Stimulated activated CD4-positive, alpha-beta T cell treated with anti-CD3 and anti-CD28 coated beads, Interleukin-1b, Interleukin-23, amount 100 ng/mL, for 24 hours (primary cell): ENCODE data around the gene MST1R.

Experiments
- DNase-seq, 4 experiments: peaks; one replicate each; pipeline ENCODE4 v3.0.0-alpha.2; 2020; ENCODE audit warnings: low read depth in 4 of 4, low spot score in 1 of 4

The MST1R gene

GRCh38 chr3:49879721-49880120 lies 24.0 kb downstream of the MST1R start:
- no peak for DNase-seq

DNA sequence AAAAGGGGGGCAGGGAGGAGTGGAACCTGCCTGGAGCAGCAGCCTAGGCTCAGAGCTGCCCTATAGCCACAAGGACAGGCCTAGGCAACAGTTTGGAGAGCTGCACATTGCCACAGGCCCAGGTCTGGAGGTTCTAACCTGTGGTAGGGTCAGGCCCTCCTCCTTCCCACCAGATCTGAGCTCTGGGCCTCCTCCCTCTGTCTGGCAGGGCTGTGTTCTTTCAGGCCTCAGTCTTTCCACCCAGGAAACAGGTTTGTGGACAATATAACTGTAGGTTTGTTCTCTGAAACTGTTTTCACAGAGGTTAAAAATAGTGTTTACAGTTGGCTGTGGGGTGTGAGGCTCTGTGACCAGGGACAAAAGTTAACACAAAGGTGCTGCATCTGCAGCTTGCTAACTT lies 25.0 kb downstream of the MST1R start:
- no peak for DNase-seq

DNA sequence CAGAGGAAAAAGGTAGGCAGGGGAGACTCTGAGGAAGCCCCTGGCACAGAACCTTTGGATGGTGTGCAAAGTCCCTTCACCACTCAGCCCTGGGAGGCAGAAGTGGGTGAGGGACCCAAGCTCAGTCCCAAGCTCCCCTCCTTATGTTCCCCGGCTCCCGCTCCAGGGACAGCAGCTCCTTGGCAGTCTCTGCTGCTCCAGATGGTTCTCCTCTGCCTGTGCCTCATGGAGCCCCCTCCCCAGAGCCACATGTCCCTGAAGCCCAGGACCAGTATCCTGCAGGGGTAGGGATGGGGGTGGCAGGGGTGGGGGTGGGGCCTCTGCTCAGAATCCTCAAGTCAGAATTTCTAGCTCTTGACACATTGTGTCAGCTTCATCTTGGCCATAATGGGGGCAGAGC lies 26.0 kb downstream of the MST1R start:
- no peak for DNase-seq

- no peak for DNase-seq
Measured at GRCh38 chr3:49876567-49876966, 27.1 kb downstream of the MST1R start.

DNA sequence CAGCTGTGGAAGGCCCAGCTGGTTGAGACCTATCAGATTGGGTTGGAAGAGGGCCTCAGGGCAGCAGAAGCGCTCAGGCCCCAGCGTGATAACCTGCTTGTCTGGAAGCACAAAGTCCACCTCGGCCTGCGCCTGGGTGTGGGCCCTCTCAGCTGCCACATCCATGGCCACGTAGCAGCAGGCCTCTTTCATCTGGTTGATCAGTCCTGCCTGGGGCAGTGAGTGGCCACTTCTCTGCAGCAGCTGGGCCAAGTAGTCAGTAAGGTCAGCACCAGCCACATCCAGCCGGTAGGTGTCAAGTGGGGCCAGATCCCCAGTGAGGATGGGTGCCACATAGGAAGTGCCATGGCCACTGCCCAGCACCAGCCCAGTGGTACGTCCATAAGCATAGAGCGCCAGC lies 30.1 kb downstream of the MST1R start:
- DNase-seq: no peak

GRCh38 chr3:49872801-49873281 lies 30.8 kb downstream of the MST1R start:
- DNase-seq: no peak

DNA sequence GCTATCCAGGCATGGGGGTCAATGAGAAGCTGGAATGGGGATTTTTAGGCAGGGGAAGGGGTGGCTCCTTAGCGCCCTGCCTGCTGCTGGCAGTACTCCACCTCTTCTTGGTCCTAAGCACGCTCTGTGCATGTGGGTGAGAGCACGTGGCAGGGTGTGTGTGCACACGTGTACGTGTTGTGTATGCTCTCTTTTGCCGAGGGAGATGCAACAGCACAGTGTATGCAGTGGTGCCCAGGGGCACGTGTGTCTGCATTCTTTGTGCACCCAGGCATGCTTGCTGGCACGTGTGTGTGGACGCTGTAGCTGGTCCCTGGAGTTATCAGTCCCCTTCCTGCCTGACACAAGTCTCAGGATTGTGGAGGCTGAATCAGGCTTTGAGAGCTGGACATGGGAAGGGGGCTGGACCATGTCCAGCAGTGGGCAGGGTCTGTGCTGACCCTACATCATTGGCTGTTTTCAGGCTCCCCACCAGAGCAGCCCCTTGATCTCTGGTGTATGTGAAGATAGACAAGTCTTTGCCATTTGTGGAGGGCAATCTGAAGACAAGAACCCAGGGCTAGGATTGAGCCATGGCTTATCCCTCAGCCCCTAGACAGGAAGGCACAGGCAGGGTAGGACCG lies 32.0 kb downstream of the MST1R start:
- DNase-seq: no peak

DNA sequence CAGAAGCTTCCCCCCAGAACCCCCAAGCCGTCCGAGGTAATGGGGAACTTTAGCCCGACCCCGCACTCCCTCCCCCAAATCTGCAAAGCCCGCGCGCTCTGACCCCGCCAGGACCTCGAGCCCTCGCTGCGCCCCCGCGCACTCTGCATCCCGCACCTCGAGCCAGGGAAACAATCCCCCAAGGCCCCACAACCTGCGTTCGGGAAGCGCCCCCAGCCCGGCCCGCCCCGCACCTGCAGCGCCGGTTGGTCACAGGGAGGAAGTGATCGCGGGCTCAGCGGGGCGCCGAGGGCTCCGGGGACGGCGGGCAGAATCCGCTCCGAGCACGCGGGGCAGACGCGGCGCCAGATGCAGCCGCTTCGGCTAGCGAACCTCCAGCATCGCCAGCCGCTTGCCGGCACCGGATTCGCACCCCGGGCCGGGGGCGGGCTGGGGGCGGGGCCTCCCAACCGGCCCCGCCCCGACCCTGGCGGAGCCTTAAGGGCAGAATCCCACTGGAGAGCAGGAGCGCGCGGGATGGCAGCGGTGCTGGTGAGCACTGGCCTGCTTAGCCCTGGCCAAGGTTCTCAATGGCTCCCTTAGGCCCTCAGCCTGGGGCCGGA lies 34.0 kb downstream of the MST1R start, which contains the start of gene CAMKV:
CAMKV (minus strand) TSS at position 382 of the 602 bp plus-strand sequence. CDS start 7,518 bp downstream, outside the sequence.
- DNase-seq: peak in 1 of 4 experiments; percentile 13

GRCh38 chr3:49868862-49869466 lies 34.7 kb downstream of the MST1R start:
- DNase-seq: no peak

DNA sequence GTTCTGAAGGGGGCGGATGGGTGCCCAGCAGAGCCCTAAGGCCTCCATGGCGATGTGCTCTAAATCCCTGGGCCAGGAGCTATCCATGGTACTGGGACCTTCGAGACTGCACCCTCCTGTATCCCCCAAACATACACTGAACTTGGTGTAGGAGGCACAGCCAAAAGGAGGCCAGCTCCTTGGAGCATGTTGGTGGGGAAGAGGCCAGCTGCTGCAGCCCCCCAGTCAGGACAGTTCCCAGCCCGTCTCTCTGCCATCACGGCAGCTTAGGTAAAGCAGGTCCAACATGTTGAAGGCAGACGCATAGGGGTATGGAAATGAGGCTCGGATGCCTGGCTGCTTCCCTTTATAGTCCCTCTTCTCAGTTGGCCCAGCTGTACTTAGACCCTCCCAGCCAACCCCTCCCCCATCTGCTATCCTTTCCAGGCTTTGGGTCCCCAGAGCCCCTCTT lies 35.8 kb downstream of the MST1R start:
- no peak for DNase-seq

- DNase-seq: no peak
Measured at GRCh38 chr3:49867400-49867799, 36.3 kb downstream of the MST1R start.

- DNase-seq: no peak
Measured at GRCh38 chr3:49865198-49865784, 38.4 kb downstream of the MST1R start.

DNA sequence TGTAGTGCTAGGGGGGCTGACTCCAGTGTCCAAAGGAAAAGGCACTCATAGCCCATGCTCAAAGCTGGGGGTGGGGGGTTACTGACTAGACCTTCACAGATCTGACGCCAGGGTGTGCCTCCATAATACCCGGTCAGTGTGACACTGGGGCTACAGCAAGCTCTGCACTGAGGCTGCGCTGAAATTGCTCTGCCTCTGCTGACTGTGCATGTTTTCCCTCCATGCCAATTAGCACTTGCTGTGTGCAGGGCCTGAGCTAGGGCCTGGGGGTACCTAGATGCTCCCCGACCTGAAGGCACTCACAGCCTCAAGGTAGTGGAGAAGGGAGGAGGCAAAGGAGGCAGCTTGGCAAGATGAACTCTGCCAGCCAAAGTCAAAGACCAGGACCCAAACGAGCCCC lies 39.2 kb downstream of the MST1R start:
- DNase-seq: no peak

DNA sequence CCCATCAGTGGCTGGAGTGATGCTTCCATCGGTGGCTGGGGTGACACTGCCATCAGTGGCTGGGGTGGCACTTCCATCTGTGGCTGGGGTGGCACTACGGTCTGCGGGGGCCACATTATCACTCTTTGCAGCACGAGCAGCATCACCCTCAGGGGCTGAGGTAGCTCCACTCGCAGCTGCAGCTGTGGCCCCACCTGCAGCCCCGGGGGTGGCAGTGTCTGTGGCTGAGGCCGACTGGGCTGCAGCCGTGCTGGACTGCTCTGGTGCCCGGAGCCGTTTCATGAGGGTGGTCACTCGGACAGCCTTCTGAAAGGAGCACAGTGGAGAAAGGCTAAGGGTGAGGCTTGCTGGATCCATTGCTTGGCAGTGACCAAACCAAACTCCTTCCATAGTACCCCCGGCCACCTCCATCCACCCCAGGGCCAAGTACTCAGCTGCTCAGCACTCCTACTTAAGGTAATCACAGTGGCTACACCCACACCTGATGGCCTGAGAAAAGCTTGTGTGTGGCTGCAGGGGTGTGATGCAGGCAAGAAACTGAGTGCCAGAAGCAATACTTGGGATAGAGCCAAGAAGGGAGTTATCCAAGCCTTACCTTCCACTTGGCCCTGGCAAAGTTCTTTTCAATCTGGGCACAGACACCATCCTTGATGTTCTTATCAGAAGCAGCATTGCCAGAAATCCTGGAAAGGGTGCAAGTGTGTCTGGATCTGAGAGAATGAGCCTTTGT lies 43.9 kb downstream of the MST1R start:
- DNase-seq: no peak

GRCh38 chr3:49856181-49857005 lies 47.3 kb downstream of the MST1R start, which contains the start of gene TRAIP:
Gene TRAIP, minus strand, starts transcription at chr3:49856564. Its CDS starts 111 bp downstream, at chr3:49856453.
- DNase-seq: peak; percentile 84 to 96 (median 91)

DNA sequence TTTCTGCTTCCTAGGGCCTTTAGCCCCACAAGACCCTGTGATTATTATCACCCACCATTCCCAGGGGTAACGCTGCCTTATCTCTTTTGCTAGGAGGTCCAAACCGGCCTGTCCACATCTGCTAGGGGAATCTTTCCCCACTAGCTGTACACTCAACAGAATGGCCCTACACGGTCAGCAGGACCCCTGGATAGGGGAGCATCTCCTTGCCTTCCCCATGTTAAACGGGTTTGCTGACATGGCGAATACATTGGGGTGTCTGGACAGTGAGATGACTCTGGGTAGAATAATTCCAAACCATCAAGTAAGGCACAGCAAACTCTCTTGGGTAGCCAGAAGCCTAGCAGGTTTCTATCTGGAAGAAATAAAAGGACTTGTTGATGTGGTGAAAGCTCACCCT lies 48.0 kb downstream of the MST1R start:
- DNase-seq: no peak

GRCh38 chr3:49845694-49846093 lies 58.0 kb downstream of the MST1R start:
- DNase-seq: no peak

DNA sequence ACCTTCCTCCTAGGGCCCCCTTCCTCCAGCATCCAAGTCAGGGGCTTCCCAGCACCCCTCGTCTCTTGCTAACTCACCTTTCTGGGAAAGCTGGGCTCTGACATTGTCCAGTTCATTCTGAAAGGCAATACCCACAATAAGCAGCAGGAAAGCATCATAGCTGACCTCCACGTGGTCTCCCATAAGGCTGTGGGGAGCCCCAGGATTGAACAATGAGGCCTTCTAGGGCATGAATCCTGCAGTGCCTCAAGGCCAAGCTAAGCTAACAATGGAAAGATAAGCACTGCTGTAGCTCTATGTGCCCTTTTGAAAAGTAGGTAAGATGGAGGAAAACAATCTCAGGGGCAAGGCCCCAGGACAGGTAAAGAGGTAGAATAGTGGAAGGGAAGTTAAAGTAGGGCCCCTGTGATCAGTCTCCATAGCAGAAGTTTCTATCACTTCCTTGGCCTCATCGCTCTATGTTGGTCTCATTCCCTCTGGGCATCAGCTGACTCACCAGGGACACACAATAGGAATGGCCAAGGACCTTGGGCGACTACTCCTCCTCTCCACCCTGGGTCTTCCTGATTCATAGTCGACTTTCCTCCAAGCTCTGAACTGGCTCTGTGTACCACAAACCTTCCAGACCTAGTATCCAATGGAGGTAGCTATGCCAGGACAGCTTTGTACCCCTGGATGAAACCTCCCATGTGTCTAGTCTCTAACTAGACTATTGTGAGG lies 59.0 kb downstream of the MST1R start:
- DNase-seq: no peak

DNA sequence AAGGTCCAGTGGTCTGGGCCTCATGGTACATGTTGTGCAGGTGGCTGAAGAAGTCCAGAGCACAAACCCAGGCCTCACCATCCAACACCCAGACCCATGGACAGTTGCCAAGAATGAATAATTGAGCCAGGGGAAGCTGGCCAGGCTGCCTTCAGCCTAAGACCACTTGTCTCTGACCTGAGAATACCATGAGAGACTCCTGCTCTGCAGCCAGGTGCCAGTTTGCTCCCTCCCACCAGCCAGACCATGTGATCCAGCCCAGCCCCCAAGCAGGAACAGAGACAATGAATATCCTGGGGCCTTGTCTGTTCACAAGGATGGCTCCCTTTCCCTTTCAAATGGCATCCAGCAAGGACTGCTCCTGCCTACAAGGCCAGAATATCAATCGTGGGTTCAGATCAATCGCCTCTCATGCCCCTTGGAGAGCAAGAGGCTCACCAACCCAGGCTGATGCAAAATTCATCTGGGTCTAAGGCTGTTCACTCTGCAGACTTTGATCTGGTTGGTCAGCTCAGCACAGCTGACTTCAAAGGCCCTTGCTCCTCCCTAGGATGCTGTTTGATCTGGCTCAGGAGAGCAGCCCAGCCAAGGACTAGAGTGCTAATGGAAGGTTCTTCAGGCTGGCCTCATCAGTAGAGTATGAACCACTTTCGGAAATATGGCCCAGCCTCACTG lies 60.7 kb downstream of the MST1R start:
- DNase-seq: no peak
